NCI-H1930 (cell line): ENCODE data around the gene OR2T3.
"Not testable (repeated sequence)": the region's sequence is repeated elsewhere in the genome, so short reads cannot be mapped to it uniquely, and the experiment has no call there.

Source experiments
- DNase-seq, 2 experiments: peaks; one replicate each; lab custom pipeline; 2025; lab: John Stamatoyannopoulos, UW

OR2T3 gene

DNA sequence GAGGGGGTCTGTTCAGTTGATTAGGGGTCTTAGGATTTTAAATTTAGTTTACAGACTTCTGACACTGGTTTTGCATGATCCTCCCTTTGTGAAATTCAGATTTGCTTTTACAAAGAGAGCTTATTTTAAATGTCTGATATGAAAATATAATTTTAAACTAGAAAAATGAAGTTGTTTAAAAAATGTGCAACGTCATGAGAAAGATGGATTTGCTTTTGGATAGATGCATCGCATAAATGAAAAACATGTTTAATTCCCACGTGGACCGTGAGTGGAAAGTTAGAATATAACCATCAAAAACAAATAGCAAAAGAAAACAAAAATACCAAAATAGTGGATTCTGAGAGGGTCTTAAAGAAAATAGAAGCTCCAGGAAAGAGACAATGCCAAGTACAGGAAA is 2.0 kb upstream of the OR2T3 start:
- no peak for DNase-seq

DNA sequence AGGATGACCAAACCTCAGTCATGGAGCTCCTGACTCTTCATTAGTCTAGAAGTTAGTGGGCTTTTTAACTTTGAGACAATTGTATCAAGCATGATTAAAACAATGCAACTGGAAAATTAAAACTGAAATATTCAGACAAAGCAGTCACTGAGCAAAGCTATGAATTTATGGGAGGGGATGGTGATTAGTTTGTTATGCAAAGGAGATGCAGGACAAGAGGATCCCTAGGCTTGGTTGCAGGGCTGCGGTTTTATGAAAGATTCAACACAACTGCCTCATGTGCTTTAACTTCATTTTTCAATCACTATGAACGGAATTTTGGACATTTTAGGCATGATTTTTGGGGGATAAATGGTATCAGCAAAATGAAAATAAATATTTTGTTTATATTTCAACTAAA is 1.0 kb upstream of the OR2T3 start:
- DNase-seq = not testable (repeated sequence)

GRCh38 chr1:248475660-248476059 is 2.5 kb downstream of the OR2T3 start:
- DNase-seq = not testable (repeated sequence)

- not testable (repeated sequence) for DNase-seq
Observed at GRCh38 chr1:248481686-248482579, 8.8 kb downstream of the OR2T3 start.

DNA sequence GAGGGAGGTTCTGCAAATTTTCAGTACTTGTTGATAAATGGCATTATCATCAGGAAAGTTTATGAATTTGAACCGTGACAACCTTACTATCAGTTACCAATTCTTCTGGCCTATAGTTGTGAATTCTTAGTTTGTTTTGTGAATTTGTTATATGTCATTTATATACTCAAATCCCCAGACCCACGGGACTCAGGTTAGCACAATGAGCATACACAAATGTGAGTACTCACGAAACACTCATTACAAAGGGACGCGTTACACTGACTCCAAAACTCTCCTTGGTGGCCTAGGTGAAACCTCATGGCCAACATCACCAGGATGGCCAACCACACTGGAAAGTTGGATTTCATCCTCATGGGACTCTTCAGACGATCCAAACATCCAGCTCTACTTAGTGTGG is 15.1 kb downstream of the OR2T3 start, which contains the start of gene OR2T5:
Gene OR2T5 (plus strand): TSS at position 301 of the 400 bp plus-strand sequence. CDS start 0 bp downstream, at position 301.
- not testable (repeated sequence) for DNase-seq

DNA sequence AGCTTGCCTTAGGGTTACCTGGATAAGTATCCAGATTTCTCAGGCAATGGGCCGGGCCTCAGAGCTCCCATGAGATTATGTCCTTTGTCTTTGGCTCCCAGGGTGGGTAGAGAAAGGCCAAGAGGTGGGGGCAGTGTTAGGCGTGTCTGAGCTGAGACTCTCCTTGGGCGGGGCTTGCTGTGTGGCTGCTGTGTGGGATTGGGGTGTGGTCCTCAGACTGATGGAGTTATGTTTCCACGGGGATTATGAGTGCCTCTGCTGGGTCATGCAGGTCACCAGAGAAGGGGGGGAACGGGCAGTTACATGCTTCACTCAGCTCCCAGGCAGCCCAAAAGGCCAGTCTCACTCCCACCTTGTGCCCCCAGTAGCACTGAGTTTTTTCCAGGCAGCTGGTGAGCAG is 23.5 kb downstream of the OR2T3 start:
- not testable (repeated sequence) for DNase-seq

GRCh38 chr1:248500305-248501035 is 27.3 kb downstream of the OR2T3 start:
- DNase-seq = not testable (repeated sequence)

- DNase-seq = not testable (repeated sequence)
Observed at GRCh38 chr1:248507773-248508172, 34.6 kb downstream of the OR2T3 start, which contains the start of gene OR2G6. TSS of gene OR2G6 (plus strand) at chr1:248508073. CDS start at chr1:248521647, 13,574 bp downstream.

DNA sequence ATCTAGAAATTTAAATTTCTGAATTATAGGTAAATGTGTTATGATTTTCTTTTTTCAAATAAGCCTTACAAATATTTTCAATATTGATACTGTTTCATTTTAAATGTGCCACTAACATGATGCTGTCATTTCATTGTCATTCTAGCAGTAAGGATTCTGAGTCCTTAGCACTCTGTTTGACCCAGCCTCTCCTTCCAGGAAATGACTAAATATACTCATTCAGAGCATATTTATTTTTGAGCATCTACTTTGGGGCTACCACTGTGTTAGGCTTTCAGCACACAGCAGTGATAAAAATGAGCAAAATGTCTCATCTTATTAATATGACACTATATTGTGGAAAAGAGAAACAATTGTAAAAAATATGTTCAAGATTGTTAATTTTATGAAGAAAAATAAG is 37.1 kb downstream of the OR2T3 start:
- not testable (repeated sequence) for DNase-seq

DNA sequence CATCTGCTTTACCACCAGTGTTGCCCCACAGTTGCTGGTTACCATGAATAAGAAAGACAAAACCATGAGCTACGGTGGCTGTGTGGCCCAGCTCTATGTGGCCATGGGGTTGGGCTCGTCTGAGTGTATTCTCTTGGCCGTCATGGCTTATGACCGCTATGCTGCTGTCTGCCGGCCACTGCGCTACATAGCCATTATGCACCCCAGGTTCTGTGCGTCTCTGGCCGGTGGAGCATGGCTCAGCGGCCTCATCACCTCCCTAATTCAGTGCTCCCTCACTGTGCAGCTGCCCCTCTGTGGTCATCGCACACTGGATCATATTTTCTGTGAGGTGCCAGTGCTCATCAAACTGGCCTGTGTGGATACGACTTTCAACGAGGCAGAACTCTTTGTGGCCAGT is 48.7 kb downstream of the OR2T3 start:
- DNase-seq = no peak
